Loucy (cell line): ENCODE data around the gene ABCB6.

Experiments
- EZH2phosphoT487 ChIP-seq: fragments of 200-600 bp; IDR thresholded peaks from 2 replicates; pipeline ENCODE4 v1.6.1; 2018; ENCODE audit warnings: antibody characterized with exemption, mild to moderate bottlenecking, moderate library complexity, borderline replicate concordance
- TF ChIP-seq, protein P1 (sequence below): fragments of 200-600 bp; sonication (generic); conservative IDR thresholded peaks from 2 replicates; pipeline ENCODE4 v1.5.1; 2014; ENCODE audit warnings: mild to moderate bottlenecking, antibody characterized with exemption, low read length

DNA sequence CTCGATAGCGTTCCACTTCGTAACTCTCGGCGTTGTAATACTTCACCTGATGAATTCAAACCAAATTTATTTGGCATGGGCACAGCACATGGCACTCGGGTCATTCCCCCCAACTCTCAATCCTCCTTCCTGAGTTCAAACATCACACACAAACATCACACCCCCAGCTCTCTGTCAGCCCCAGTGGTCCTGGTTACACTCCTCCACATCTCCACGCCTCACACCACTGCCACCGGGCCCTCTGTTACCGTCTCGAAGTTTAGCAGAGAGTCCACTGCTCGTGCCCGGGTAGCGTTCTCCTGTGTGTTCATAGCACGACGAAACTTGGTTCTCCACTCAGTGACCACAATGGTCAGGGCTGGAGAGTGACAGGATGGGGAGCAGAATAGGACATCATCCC, 4.6 kb downstream of the ABCB6 start:
- TF ChIP-seq, protein P1, sequence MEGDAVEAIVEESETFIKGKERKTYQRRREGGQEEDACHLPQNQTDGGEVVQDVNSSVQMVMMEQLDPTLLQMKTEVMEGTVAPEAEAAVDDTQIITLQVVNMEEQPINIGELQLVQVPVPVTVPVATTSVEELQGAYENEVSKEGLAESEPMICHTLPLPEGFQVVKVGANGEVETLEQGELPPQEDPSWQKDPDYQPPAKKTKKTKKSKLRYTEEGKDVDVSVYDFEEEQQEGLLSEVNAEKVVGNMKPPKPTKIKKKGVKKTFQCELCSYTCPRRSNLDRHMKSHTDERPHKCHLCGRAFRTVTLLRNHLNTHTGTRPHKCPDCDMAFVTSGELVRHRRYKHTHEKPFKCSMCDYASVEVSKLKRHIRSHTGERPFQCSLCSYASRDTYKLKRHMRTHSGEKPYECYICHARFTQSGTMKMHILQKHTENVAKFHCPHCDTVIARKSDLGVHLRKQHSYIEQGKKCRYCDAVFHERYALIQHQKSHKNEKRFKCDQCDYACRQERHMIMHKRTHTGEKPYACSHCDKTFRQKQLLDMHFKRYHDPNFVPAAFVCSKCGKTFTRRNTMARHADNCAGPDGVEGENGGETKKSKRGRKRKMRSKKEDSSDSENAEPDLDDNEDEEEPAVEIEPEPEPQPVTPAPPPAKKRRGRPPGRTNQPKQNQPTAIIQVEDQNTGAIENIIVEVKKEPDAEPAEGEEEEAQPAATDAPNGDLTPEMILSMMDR, result no peak
- no peak for TF ChIP-seq EZH2phosphoT487
